GM18907 (cell line): ENCODE data around the gene SZT2.

Experiments
- ATAC-seq: cut with Tn5 transposase; IDR thresholded peaks from one replicate; pipeline ENCODE4 v1.9.1; 2021; ENCODE audit warnings: mild to moderate bottlenecking, moderate library complexity; ENCODE audit not compliant: unreplicated experiment

The SZT2 gene

GRCh38 chr1:43421976-43422750 lies 32.5 kb downstream of the SZT2 start:
- ATAC-seq, result no peak

GRCh38 chr1:43422995-43423671 lies 33.4 kb downstream of the SZT2 start:
- no peak for ATAC-seq

GRCh38 chr1:43423672-43424550 lies 34.2 kb downstream of the SZT2 start:
- no peak for ATAC-seq

- no peak for ATAC-seq
These were observed 35.3 kb downstream of the SZT2 start for GRCh38 chr1:43425045-43425444.

GRCh38 chr1:43426221-43426620 lies 36.5 kb downstream of the SZT2 start:
- ATAC-seq, result no peak

- no peak for ATAC-seq
These were observed 37.8 kb downstream of the SZT2 start for GRCh38 chr1:43427524-43427923.

- no peak for ATAC-seq
These were observed 38.2 kb downstream of the SZT2 start for GRCh38 chr1:43427941-43428340.

- no peak for ATAC-seq
These were observed 41.1 kb downstream of the SZT2 start for GRCh38 chr1:43430831-43431230.

GRCh38 chr1:43431676-43432075 lies 42.0 kb downstream of the SZT2 start:
- no peak for ATAC-seq

GRCh38 chr1:43432171-43432860 lies 42.6 kb downstream of the SZT2 start:
- ATAC-seq, result no peak

GRCh38 chr1:43432907-43433306 lies 43.2 kb downstream of the SZT2 start:
- ATAC-seq, result no peak

- no peak for ATAC-seq
These were observed 44.6 kb downstream of the SZT2 start for GRCh38 chr1:43434256-43434655.

GRCh38 chr1:43435146-43436145 lies 45.7 kb downstream of the SZT2 start:
- no peak for ATAC-seq

GRCh38 chr1:43436371-43436770 lies 46.7 kb downstream of the SZT2 start:
- no peak for ATAC-seq

GRCh38 chr1:43437031-43437973 lies 47.6 kb downstream of the SZT2 start:
- ATAC-seq, result no peak

GRCh38 chr1:43438006-43438405 lies 48.3 kb downstream of the SZT2 start:
- no peak for ATAC-seq

- no peak for ATAC-seq
These were observed 48.9 kb downstream of the SZT2 start for GRCh38 chr1:43438576-43438952.

GRCh38 chr1:43438953-43439581 lies 49.4 kb downstream of the SZT2 start:
- ATAC-seq, result no peak
